HT1080 (cell line): ENCODE data around the gene NPY1R. TPM values are rescaled to one million over a fixed set of nuclear protein-coding genes. Genes with fewer than 3 reads are reported as not detected.
A peak's percentile ranks its signal among the peaks of the same experiment; 100 is the strongest.

Experiments
- DNase-seq: peaks from one replicate; pipeline ENCODE4 v3.0.0-alpha.2; 2015; ENCODE audit warnings: low read depth
- polyA plus RNA-seq, 2 experiments: library from polyadenylated mRNA; depleted of rRNA; stranded (reverse); fragments of >200 nt; gene quantifications; 2 replicates each; pipeline ENCODE4 v1.2.3, GENCODE V29; 2015
- total RNA-seq: library from RNA; depleted of rRNA; stranded (reverse); fragments of >200 nt; shearing (Covaris generic); gene quantifications from 2 replicates; pipeline ENCODE4 v1.2.3, GENCODE V29; 2014; rRNA removed

The NPY1R gene
- 0.20 and 0.27 TPM in 2 replicates for total RNA-seq
- 0.31 and 0.44 TPM in 2 replicates for polyA plus RNA-seq (2015; cell fraction: cytosol; rRNA removed)
- 1.5 and 1.8 TPM in 2 replicates for polyA plus RNA-seq (2015; cell fraction: nucleus; rRNA removed)

DNA sequence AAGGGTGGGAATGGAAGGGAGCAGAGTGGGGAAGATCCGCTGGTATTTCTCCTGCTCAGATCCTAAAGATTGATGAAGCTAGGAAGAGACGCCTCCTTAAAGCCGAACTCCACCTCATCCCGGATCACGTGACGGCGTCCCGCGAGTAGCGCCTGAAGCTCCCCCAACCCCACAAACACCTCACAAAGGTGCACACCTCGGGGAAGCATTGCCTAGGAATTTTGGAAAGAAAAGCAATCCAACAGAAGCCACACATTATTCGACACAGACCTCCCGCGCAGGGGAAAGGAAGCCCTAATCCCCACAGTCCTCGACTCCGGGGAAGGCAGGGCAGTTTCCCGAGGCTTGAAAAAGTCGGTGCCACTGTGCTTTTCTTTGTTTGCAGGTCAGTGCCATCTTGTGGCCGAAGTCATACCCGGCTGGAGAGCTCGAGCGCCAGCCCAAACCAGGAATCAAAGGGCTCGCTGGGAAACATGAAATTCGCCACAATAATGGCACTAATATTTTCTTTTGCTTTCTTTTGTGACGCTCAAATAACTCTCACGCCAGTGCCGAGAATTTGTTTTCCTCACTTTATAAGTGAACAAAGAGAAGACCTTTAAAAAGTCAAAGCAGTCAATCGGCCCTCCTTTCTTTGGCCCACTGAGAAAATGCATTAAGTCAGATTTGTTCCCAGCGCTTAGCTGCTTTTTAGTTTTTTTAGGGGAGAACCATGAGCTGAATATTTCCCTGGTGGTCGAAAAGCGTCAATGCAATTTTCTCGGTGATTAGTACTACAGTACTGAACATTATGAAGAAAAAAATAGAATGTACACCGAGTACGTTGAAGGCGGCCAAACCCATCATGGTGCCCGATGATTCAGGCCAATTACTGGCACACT is at the start of gene NPY1R:
NPY1R (minus strand) TSS at position 71 of the 881 bp plus-strand sequence. CDS start 6,042 bp downstream, outside the sequence.
- peak; percentile 86 for DNase-seq

DNA sequence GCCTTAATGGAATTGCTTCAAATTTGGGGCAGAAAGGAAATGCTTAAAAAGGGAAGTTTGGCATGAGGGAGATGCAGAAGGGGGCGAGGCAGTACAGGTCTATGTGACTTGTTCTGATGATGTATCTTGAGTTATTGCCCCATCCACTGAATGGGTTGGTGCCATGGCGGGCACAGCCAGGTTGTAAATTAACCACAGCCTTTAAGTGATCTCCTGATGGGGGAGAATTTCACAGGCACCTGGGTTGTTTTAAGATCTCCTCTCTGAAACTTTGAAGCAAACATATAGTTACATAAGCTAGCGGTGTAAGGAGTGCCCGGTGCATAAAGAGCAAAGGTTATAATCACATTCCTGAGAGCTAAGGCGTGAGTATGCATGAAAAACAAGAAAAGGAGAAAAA is 48.3 kb upstream of the NPY1R start:
- no peak for DNase-seq

DNA sequence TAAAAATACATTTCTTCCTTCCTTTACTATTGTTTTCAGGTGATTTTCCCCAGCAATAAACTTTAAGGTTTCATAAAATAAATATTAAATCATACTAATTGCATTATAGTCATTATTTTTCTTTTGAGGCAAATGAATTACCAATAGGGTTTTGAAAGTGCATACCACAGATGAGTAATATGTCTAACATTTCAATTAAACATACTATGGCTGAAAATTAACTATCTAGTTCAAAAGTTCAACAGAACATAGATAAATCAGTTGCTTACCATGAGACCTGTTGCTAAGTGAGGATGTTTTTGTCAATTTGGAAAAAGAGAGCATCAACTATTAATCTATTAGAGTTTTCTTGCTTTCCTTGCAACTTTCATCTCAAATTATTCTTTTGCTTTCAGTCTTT is 46.3 kb upstream of the NPY1R start:
- DNase-seq: no peak

DNA sequence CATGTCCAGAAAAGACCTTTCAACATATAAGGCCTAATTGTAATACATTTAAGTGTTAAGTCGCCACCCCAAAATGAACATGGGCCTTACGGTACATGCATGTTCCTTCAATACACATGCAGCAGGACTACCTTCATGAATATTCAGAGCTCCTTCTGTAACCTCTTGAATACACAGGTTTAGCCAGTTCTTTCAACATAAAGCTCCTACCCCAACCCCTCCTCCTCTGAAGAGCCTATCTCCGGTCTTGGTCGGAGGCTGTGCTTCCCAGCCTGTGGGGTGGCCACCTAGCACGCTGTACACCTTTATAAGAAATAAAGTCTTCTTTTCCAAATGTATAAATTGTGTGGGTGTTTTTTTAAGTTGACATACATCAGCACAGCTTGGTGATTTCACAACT is 39.6 kb upstream of the NPY1R start:
- no peak for DNase-seq

- DNase-seq: peak; percentile 88
Observed at GRCh38 chr4:163367651-163368050, 35.3 kb upstream of the NPY1R start.

DNA sequence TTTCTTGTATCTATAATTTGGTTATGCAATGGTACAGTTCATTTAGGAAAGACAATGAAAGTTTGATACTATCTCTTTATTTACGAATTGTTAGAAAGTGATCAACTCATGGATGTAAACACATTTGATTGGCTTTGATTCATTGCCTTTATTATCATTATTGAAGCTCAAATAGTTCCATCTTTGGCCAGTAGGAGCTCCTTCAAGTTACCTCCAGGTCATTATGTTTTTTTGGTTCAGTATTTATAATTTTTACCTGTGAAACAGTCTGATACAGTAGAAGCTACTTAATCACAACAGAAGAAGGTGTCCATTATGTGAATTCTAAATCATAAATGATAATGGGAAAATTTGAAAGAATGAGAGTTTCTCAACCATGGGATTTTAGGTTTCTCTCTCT is 23.7 kb upstream of the NPY1R start:
- DNase-seq: no peak

GRCh38 chr4:163353054-163353453 is 20.7 kb upstream of the NPY1R start:
- DNase-seq: no peak

DNA sequence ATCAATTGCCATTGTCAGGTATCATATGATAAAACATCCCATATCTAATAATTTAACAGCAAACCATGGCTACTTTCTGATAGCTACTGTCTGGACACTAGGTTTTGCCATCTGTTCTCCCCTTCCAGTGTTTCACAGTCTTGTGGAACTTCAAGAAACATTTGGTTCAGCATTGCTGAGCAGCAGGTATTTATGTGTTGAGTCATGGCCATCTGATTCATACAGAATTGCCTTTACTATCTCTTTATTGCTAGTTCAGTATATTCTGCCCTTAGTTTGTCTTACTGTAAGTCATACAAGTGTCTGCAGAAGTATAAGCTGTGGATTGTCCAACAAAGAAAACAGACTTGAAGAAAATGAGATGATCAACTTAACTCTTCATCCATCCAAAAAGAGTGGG is 18.3 kb upstream of the NPY1R start:
- peak; percentile 43 for DNase-seq

GRCh38 chr4:163344147-163345125 is 12.0 kb upstream of the NPY1R start:
- no peak for DNase-seq

GRCh38 chr4:163343604-163344146 is 11.3 kb upstream of the NPY1R start, which contains the start of gene NPY5R:
TSS of gene NPY5R (plus strand) at chr4:163343892. CDS start at chr4:163350274, 6,382 bp downstream.
- no peak for DNase-seq

DNA sequence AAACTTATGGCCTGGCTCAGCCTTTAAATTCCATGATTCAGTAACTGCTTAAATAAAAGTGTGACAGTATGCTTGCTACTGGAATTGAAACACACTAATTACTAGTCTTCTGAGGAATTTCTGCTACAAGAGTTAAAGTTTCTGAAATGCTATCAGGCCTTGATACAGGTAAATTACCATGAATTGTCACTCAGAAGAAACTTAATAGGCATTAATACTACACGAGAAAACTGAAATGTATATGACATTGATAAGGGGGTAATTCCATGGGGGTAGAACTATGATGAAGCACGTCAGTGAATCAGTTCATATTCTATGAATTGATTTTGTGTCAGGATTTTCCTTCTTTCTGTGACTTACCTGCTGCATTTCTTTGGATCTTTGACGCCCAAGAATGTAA is 3.0 kb upstream of the NPY1R start:
- DNase-seq: no peak

DNA sequence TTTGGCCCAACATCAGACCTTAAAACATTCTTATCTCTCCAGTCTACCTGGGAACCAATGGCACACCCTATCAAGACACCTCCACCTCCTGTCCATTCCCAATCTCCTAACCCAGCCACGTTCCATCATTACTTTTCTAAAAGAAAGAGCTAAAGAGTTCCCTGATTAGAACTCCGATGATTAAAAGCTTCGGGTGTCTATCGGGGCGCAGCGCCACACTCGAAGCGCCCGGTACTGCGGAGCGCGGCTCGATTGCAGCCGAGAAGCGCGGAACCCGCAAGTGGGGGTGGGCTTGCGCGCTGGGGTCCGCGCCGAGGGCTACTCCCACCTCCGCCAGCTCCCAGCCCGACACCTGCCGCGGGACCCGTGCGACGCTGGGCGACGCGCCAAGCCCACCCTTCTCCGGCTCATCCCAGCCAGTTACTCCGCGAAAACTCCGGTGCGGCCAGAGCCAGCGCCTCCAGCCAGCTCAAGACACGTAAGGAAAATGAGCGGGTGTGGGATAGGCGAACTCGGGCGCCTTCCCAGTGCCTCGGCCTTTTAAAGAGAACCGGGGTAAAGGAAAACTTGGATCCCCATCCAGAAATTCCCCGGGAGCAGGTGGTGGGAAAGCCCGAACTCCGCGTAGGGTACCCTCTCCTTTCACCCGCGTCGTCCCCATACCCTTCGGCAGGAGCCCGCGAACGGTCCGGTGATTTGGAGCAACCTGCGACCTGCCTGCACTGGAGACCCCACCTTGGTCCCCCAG is 593 bp downstream of the NPY1R start:
- no peak for DNase-seq

DNA sequence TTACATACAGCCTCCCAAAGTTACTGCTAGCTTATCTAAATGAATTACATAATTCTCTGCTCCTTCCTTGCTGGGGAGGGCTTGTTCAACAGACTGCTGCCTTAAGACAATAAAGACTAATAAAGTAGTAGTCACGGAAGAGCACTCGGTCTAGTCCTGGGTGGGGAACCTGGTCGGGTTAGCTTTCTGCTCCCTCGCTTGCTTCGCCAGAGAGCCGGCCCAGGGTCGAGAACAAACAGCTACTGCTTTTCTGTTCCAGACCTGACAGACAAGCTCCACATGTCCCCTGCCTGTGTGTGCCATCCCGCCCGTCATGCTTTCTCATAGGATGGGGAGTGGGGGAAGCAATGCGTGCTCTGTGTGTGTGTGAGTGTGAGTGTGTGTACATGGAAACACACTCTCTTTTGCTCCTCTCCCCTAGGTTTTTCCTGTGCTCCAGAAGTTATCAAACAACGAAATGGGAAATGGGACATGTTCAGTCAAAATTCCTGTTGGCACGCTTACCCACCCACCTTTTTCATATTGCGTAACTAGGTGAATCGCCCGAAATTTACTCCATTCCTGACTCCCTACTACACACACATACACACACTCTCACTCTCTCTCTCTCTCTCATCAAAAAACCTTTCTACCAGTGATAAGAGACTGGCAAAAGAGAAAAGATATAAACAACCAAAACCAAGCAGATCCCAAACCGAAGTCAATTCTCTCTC is 1.3 kb downstream of the NPY1R start:
- no peak for DNase-seq

DNA sequence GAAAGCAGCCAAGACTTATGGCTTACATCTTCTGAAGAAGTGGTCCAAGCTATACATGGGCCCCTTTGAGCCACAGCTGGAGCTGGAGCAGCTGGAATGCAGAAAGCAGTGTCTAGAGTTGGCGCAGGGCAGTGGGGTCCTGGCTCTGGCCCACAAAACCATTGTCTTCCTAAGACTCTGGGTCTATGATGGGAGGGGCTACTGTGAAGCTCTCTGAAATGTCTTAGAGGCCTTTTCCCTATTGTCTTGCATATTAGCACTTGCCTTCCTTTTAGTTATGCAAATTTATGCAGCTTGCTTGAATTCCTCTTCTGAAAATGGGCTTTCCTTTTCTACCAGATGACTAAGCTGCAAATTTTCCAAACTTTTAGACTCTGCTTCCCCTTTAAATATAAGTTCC is 15.3 kb downstream of the NPY1R start:
- DNase-seq: no peak

GRCh38 chr4:163309466-163309865 is 22.9 kb downstream of the NPY1R start:
- DNase-seq: no peak

- no peak for DNase-seq
Observed at GRCh38 chr4:163303069-163303468, 29.3 kb downstream of the NPY1R start.

- DNase-seq: no peak
Observed at GRCh38 chr4:163300445-163300844, 32.0 kb downstream of the NPY1R start.

- no peak for DNase-seq
Observed at GRCh38 chr4:163295138-163295537, 37.3 kb downstream of the NPY1R start.

DNA sequence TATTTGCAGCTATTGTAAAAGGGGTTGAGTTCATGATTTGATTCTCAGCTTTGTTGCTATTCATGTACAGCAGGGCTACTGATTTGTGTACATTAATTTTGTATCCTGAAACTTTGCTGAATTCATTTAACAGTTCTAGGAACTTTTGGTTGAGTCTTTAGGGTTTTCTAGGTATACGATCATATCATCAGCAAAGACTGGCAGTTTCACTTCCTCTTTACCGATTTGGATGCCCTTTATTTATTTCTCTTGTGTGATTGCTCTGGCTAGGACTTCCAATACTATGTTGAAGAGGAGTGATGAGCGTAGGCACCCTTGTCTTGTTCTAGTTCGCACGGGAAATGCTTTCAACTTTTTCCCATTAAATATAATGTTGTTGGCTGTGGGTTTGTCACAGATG is 48.1 kb downstream of the NPY1R start:
- no peak for DNase-seq
